Astrocyte (in vitro differentiated cells and primary cell): ENCODE results near the gene SRPK3.

Experiments
- EZH2 ChIP-seq: IDR thresholded peaks from 2 replicates; pipeline ENCODE4 v1.6.1; 2012; ENCODE audit warnings: mild to moderate bottlenecking, low read length, inconsistent platforms; ENCODE audit not compliant: insufficient read depth
- TF ChIP-seq, protein P1 (sequence below): IDR thresholded peaks from 2 replicates; pipeline ENCODE4 v1.5.1; 2011; ENCODE audit warnings: low read depth, mild to moderate bottlenecking, inconsistent platforms, low read length, moderate library complexity; ENCODE audit not compliant: insufficient read depth

DNA sequence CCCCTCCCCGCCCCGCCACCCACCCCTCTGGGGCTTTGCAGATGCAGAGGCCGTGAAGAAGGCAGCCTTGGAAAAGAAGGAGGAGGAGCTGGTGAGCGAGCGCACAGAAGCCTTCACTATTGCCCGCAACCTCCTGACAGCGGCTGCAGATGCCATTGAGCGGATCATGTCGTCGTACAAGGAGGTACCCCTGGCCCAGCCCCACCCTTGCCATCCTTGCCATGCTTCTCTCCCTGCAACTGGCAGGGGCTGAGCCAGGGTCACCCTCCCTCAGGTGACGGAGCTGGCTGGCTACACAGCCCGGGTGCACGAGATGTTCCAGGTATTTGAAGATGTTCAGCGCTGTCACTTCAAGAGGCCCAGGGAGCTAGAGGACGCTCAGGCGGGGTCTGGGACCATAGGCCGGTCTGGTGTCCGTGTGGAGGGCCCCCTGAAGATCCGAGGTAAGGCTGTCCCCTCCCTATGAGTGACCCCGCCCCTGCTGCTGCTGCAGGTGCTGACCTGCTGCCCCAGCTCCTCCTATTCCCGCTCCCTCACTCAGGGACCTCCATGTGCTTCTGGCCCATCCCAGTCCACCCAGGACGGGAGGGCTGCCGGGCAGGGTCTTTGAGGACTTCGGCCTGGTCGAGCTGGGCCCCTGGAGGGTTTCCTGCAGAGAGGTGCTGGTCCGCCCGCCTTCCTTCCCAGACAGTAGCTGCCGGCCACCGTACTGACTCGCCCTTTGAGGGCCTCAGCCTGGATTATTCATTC, 44.6 kb upstream of the SRPK3 start:
- TF ChIP-seq, protein P1, sequence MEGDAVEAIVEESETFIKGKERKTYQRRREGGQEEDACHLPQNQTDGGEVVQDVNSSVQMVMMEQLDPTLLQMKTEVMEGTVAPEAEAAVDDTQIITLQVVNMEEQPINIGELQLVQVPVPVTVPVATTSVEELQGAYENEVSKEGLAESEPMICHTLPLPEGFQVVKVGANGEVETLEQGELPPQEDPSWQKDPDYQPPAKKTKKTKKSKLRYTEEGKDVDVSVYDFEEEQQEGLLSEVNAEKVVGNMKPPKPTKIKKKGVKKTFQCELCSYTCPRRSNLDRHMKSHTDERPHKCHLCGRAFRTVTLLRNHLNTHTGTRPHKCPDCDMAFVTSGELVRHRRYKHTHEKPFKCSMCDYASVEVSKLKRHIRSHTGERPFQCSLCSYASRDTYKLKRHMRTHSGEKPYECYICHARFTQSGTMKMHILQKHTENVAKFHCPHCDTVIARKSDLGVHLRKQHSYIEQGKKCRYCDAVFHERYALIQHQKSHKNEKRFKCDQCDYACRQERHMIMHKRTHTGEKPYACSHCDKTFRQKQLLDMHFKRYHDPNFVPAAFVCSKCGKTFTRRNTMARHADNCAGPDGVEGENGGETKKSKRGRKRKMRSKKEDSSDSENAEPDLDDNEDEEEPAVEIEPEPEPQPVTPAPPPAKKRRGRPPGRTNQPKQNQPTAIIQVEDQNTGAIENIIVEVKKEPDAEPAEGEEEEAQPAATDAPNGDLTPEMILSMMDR = no peak
- TF ChIP-seq EZH2 = no peak
